Fibroblast of gingiva (primary cell): ENCODE results near the gene OR1E2.
A peak's percentile ranks its signal among the peaks of the same experiment; 100 is the strongest.
"Not testable (repeated sequence)": the region's sequence is repeated elsewhere in the genome, so short reads cannot be mapped to it uniquely, and the experiment has no call there.

ENCODE experiments used
- DNase-seq: peaks from one replicate; pipeline ENCODE4 v3.0.0-alpha.2; 2011; ENCODE audit warnings: low read depth

Gene OR1E2, protein sequence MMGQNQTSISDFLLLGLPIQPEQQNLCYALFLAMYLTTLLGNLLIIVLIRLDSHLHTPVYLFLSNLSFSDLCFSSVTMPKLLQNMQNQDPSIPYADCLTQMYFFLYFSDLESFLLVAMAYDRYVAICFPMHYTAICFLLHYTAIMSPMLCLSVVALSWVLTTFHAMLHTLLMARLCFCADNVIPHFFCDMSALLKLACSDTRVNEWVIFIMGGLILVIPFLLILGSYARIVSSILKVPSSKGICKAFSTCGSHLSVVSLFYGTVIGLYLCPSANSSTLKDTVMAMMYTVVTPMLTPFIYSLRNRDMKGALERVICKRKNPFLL

DNA sequence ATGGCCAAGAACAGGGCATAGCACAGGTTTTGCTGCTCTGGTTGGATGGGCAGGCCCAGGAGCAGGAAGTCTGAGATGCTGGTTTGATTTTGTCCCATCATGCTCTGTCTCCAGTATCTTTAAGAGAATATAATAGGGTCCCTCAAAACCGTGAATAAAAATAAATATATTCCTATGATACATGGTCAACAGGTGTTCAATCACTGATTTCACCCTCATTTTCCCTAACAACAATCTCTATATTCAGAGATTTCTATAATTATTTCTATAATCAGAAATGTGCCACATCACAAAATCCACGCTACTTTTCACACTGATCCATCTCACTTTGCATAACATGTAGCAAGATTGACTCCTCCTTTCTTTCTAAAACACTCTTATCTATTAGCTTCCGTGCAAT is at the start of gene OR1E2:
Gene OR1E2, minus strand, starts transcription at position 101 of the 400 bp plus-strand sequence. Its CDS starts 0 bp downstream, at position 101.
- no peak for DNase-seq

DNA sequence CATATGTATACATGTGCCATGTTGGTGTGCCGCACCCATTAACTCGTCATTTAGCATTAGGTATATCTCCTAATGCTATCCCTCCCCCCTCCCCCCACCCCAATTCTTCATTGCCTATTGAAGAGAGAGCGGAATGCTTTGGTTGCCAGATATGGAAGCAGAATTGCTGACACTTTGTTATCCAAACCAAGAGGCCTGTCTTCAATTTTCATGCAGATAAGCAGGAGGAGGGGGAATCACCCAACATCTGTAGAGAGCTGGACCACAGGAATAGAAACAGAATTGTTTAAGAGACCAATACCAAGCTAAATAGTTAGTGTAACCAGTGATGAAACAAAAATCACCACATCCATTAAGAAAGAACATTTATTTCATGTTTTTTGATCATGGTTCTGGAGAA is 49.2 kb upstream of the OR1E2 start:
- DNase-seq = no peak

DNA sequence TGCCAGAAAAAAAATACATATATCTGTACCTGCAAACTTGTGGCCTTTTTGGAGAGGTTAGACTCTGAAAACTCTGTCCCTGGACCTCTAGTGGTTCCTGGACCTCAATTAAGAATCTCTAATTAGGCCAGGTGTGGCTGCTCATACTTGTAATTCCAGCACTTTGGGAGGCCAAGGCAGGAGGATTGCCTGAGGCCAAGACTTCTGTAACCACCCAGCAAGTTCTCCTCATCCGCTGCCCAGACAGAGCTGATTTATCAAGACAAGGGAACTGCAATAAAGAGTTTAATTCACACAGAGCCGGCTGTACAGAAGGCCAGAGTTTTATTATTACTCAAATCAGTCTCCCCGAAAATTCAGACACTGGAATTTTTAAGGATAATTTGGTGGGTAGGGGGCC is 46.3 kb upstream of the OR1E2 start:
- DNase-seq = no peak

- DNase-seq = peak; percentile 45
These were observed 42.4 kb upstream of the OR1E2 start, which contains the start of gene ASPA for GRCh38 chr17:3475812-3476610. TSS of gene ASPA (plus strand) at chr17:3475997. CDS start at chr17:3476160, 163 bp downstream.

- DNase-seq = peak; percentile 3
These were observed 41.6 kb upstream of the OR1E2 start for GRCh38 chr17:3475251-3475685.

GRCh38 chr17:3474212-3474611 is 40.6 kb upstream of the OR1E2 start:
- DNase-seq = peak; percentile 51

DNA sequence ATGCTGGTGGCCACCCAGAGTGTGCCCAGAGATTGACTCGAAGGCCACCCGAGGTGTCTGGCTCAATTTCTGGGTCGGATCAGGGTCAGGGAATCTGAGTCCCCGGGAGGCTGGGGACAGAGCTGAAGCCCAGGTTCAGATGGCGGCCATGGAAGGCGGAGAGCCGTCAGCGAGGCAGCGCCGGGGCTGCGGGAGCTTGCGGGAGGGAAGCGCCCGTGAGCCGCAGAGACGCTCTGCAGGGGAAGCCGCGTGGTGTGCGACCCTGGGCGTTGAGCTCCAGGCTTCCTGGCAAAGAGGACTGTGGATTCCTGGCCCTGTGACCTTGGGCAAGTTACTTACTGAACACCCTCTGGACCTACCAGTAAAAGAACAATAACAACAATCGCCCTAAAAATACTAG is 38.5 kb upstream of the OR1E2 start:
- DNase-seq = no peak

GRCh38 chr17:3471599-3471998 is 38.0 kb upstream of the OR1E2 start, which contains the start of gene SPATA22:
TSS of gene SPATA22 (minus strand) at chr17:3471819. CDS start at chr17:3469325, 2,494 bp downstream.
- DNase-seq = no peak

DNA sequence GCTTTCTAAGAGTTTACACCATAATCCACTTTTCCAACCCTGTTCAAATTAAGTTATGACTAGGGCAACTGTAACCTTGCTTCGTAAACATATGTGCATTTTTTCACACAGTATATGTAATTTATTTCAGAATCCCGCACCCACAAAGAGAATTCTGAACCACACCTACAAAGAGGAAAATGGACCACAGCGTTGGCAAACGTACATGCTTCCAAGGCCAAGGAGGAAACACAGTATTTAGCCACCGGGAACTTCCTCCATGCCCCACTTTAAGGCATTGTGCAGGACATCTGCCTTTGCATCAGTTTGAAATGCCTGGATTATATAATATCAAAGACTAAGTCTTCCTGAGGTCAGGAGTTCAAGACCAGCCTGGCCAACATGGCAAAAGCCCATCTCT is 35.9 kb upstream of the OR1E2 start:
- no peak for DNase-seq

DNA sequence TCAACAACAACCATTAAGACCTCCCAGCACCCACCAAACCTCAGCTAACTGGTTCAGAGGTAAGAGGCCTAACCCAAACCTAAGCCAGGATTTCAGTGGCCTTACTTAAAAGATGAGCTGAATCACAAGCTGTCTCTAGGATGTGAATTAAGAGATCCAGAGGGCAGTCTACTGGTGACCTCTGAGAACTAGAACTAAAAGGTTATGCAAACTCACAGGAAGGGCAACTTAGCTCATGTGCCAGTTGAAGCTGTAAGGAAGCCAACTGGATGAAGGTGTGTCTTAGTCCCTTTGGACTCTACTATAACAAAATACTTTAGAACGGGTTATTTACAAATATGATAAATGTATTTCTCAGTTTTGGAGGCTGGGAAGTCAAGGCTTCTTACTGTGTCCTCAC is 32.7 kb upstream of the OR1E2 start:
- DNase-seq = not testable (repeated sequence)

DNA sequence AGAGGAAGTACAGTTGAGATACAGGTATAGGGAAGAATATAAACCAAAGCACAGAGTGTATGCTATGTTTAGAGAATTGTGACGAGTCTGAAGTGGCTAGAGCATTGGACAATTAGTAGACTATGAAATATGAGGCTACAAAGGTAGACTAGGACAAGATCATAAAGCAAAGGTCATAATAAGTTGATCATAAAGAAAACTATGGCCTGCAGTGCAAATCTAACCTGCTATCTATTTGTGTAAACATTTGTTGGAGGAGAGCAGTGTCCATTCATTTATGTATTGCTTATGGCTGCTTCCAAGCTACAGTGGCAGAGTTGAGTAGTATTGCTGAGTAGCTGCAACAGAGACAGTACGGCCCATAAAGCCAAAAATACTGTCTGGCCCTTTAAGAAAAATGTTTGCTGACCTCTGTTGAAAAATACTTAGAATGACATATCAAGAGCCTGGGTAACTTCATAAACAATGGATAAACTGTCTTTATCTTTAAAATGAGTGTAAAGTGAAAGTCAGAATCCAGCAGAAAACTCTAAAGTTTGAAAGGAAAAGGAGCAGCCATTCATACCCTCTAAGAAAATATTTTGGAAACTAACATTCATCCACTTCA is 14.5 kb upstream of the OR1E2 start:
- no peak for DNase-seq

DNA sequence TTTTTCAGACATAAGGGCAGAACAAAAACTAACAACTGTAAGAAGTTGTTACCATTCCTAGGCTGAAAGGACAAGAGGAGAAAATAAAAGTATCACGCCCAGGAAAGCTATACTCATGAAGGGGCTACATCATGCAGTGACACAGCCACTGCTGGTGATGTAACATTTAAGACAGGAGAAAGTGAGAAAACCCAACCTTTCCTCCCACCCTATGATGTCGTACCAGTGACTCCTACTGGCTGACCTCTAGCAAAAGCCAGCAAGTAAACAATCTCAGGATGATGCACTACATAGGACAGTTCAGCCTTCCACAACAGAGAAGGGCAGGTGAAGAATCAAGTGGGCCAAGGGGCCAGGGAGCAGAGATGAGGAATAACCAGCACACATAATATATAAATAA is 14.0 kb upstream of the OR1E2 start:
- DNase-seq = no peak

DNA sequence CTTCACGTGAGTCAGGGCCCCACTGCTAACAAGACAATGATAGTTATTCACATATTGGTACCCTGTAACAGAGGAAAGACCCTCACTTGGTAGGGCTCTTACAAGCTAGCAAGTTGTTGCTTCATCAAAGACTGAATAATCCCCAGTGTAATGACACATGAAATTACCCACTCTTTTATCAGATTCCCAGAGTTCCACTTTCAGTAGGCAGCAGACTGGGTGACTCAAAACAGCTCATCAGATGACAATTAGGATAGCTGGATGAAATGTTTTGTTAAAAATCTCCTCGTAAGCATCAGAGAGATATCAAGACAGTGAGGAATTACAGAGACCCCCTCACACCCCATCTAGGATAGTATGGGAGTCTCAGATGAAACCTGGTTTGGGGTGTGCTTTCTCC is 6.8 kb upstream of the OR1E2 start:
- DNase-seq = no peak

DNA sequence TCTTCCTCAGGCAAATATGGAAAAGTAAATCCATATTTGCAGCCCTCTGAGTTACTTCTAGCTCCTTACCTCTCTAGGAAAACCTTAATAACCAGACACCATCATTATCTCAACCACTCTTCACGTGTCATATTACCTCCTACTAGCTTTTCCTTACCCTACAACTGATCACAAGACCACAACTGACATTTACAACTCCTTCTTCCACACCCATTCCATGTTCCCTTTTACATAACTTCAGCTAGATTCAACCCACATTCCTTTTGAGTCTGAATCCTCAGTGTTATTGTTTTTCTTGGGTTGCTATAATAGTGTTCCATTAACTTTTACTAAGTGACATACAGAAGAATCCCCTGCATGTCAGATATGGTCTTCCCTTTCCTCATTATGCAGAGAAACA is 4.7 kb upstream of the OR1E2 start:
- no peak for DNase-seq

- DNase-seq = not testable (repeated sequence)
These were observed 426 bp downstream of the OR1E2 start for GRCh38 chr17:3433215-3433614.

- DNase-seq = no peak
These were observed 15.4 kb downstream of the OR1E2 start for GRCh38 chr17:3418222-3418621.

DNA sequence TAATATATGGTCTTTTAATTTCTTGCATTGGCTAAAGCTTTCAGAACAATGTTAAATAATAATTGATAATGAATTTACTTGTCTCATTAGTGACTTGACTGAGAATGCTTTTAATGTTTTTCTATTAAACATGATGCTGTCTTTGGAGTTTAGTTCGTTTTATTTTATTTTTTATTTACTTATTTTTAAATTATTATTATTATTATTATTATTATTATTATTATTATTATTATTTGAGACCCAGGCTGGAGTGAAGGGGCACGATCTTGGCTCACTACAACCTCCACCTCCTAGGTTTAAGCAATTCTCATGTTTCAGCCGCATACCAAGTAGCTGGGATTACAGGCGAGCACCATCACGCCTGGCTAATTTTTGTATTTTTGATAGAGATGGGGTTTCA is 18.0 kb downstream of the OR1E2 start:
- no peak for DNase-seq

- not testable (repeated sequence) for DNase-seq
These were observed 21.4 kb downstream of the OR1E2 start for GRCh38 chr17:3412216-3412615.

DNA sequence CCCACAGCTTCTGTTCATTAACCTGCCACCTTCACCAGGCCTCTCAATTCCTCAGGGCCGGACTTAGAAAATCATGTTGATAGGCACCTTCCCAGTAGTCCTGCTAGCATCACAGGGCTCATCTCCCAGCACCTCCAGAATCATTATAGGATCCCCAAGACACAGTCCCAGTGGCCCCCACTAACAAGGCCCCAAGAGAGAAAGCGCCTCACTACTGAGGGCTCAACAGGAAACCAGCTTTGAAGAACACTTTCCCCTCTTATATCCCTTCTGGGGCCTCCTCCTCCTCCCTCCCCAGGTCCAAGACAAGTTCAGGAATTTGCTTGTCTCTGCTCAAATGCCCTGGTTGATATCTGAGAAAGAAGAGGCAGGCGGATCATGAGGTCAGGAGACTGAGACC is 22.6 kb downstream of the OR1E2 start, which contains the start of gene OR3A3:
Gene OR3A3, plus strand, starts transcription at position 301 of the 400 bp plus-strand sequence.
- DNase-seq = no peak

GRCh38 chr17:3403856-3404255 is 29.8 kb downstream of the OR1E2 start:
- not testable (repeated sequence) for DNase-seq

- DNase-seq = no peak
These were observed 31.9 kb downstream of the OR1E2 start for GRCh38 chr17:3401786-3402185.

DNA sequence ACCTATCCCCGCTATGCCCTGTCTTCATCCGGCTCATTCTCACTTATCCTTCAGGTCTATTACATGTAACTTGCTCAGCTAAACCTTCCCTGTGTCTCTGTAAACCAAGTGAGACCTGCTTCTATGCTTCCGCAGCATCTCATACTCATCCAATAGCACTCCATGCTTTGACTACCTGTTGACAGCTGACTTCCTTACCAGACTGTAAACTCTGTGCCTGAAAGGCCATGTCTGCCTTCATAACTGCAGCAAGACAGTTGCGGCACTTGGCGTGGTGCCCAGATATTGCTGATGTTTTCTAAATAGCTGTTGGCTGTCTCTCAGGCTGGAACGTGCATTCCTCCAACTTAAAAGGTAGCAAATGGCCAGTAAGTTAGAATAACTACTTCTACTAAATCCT is 33.6 kb downstream of the OR1E2 start:
- DNase-seq = no peak

GRCh38 chr17:3398310-3398709 is 35.3 kb downstream of the OR1E2 start, which contains the start of gene OR1E1:
TSS of gene OR1E1 (minus strand) at chr17:3398410. CDS start at chr17:3398410, 0 bp downstream.
- DNase-seq = no peak
